Naive thymus-derived CD4-positive, alpha-beta T cell (primary cell): Measurements from ENCODE around the gene PLCL2. TPM values are rescaled to one million over a fixed set of nuclear protein-coding genes. Genes with fewer than 3 reads are reported as not detected.

Experiments
- ATAC-seq: fragments of 150-1000 bp; cut with Tn5 transposase; 2 replicates; pipeline ENCODE4 v1.10.0; 2021; ENCODE audit warnings: mild to moderate bottlenecking, moderate library complexity
- CTCF ChIA-PET: fragments of 350-600 bp; sonication (Branson Sonifier 250); formaldehyde crosslinking; loops from one replicate; lab custom pipeline; 2021; ENCODE audit warnings: antibody characterized with exemption; lab: Charles Lee
- POLR2A ChIA-PET: fragments of 350-600 bp; sonication (Branson Sonifier 250); formaldehyde crosslinking; loops from one replicate; lab custom pipeline; 2021; ENCODE audit warnings: antibody characterized with exemption, inconsistent platforms; lab: Charles Lee
- DNase-seq, 9 donors: peaks; one replicate each; pipeline versions ENCODE4 v3.0.0 to v3.0.0-alpha.2; 2020 to 2022; ENCODE audit warnings: mixed read lengths in 1 of 9
- H3K27ac ChIP-seq: one replicate; pipeline ENCODE4 v1.7.0; 2013; ENCODE audit warnings: mild to moderate bottlenecking, low read depth, low read length, moderate library complexity
- H3K27me3 ChIP-seq, 2 donors: one replicate each; pipeline ENCODE4 v1.7.0; 2013; ENCODE audit warnings: low read length in 2 of 2, mild to moderate bottlenecking in 2 of 2, moderate library complexity in 2 of 2; ENCODE audit not compliant: control insufficient read depth in 2 of 2, insufficient read depth in 2 of 2
- H3K36me3 ChIP-seq, 3 experiments: 1 replicate in 2 of 3; 2 replicates in 1 of 3; pipeline ENCODE4 v1.7.0; 2013; ENCODE audit warnings: low read length in 3 of 3, mild to moderate bottlenecking in 3 of 3, moderate library complexity in 1 of 3; ENCODE audit not compliant: insufficient read depth in 3 of 3, control insufficient read depth in 2 of 3
- H3K4me1 ChIP-seq, 2 donors: one replicate each; pipeline ENCODE4 v1.7.0; 2013; ENCODE audit warnings: low read length in 2 of 2, mild to moderate bottlenecking in 2 of 2, moderate library complexity in 1 of 2; ENCODE audit not compliant: control insufficient read depth in 2 of 2, insufficient read depth in 2 of 2
- H3K4me3 ChIP-seq: 2 replicates; pipeline ENCODE4 v1.7.0; 2013; ENCODE audit warnings: mild to moderate bottlenecking, low read length
- H3K9me3 ChIP-seq, 3 experiments: 1 replicate in 2 of 3; 2 replicates in 1 of 3; pipeline ENCODE4 v1.7.0; 2013; ENCODE audit warnings: low read length in 3 of 3; ENCODE audit not compliant: control insufficient read depth in 2 of 3
- H3K27ac Mint-ChIP-seq, 9 donors: one replicate each; pipeline ENCODE4 v1.8.0; 2020 to 2022; ENCODE audit warnings: mixed read lengths in 9 of 9, mild to moderate bottlenecking in 8 of 9, moderate library complexity in 5 of 9, inconsistent platforms in 2 of 9
- H3K27me3 Mint-ChIP-seq, 5 donors: one replicate each; pipeline ENCODE4 v1.8.0; 2021 to 2022; ENCODE audit warnings: mixed read lengths in 5 of 5, mild to moderate bottlenecking in 1 of 5
- H3K36me3 Mint-ChIP-seq, 5 donors: one replicate each; pipeline ENCODE4 v1.8.0; 2020 to 2022; ENCODE audit warnings: mixed read lengths in 5 of 5, mild to moderate bottlenecking in 3 of 5, inconsistent platforms in 1 of 5
- H3K4me1 Mint-ChIP-seq, 7 donors: one replicate each; pipeline ENCODE4 v1.8.0; 2020 to 2022; ENCODE audit warnings: mixed read lengths in 7 of 7, mild to moderate bottlenecking in 3 of 7, inconsistent platforms in 1 of 7
- H3K4me3 Mint-ChIP-seq, 10 donors: one replicate each; pipeline ENCODE4 v1.8.0; 2020 to 2022; ENCODE audit warnings: mild to moderate bottlenecking in 10 of 10, mixed read lengths in 10 of 10, moderate library complexity in 6 of 10, inconsistent platforms in 2 of 10
- H3K9me3 Mint-ChIP-seq, 11 donors: one replicate each; pipeline ENCODE4 v1.8.0; 2020 to 2022; ENCODE audit warnings: mixed read lengths in 11 of 11, mild to moderate bottlenecking in 4 of 11, inconsistent platforms in 1 of 11, moderate library complexity in 1 of 11
- intact Hi-C, 2 donors: fragments of 100-400 bp; cut with micrococcal nuclease; formaldehyde crosslinking; loops; one replicate each; pipeline ENCODE4 v1.15.1; 2023
- polyA plus RNA-seq, 2 donors: library from polyadenylated mRNA; unstranded; fragments of 300-500 nt; fragmentation: Illumina TruSeq; gene quantifications; one replicate each; pipeline ENCODE4 v1.2.3, GENCODE V29; 2021
- total RNA-seq, 6 experiments: library from RNA in 5 of 6; stranded (reverse) in 5 of 6; gene quantifications; 1 replicate in 5 of 6; 2 replicates in 1 of 6; pipeline ENCODE4 v1.2.3 and lab custom pipeline; 2021 to 2026

PLCL2 gene
- total and polyA plus RNA-seq, 7 experiments from 2014 or later: 48.9 to 90.8 (median 64.1) TPM

DNA sequence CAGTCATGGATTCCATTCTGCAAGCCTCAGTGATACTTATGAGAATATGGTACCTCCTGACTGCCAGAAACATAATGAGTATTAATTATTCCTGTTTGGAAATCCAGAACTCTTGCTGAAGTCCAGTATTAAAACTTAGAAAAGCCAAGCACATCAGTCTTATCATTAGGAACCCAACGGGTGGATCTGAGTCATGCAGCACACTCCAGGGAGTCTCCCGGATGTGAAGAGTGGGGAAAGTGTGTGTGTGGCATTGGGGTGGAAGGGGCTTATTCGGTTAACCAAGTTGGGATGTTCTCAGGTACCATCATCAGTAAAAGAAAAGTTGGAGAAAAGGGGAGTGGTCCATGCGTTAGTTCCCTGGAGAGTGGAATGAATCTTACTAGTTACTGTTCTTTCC lies 181.1 kb downstream of the PLCL2 start:
- POLR2A ChIA-PET: no interaction called here

DNA sequence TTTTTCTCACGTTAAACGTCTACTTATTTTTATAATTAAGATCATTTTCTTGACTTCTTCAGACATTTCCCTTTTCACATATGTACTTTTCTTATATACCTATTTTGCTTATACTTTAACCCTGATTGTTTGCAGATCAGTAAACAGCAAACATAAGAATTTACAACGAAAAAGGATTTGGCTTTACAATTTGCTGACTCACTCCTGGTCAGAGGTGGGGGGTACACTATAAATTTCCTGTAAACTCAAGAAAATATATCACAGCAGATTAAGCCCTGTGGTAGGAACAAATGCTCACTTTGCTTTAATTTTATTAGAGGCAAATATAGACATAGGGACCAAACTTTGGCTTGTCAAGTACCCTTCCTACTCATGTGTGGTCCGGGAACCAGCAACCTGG lies 185.0 kb downstream of the PLCL2 start:
- POLR2A ChIA-PET: no interaction called here
- intact Hi-C loops: loop anchor here (2.0 to 5.0 kb wide), 2 partner anchors 15 to 163 kb away; no protein-coding TSS in a partner anchor

More for the DNA sequence above, 181.1 kb downstream of the PLCL2 start:
- peak overlapping the region in 7 of 9 donors; percentile 1 to 54 (median 29) for H3K27ac Mint-ChIP-seq
- no peaks in the 10 kb centered on the region for H3K27me3 ChIP-seq
- H3K9me3 ChIP-seq: no peaks in the 10 kb centered on the region
- H3K27me3 Mint-ChIP-seq: no peaks in the 10 kb centered on the region
- peaks cover 25 to 53% (median 42%) of the 10 kb centered on the region in 7 donors for H3K4me1 Mint-ChIP-seq
- H3K36me3 ChIP-seq: peaks cover 0 to 27% (median 0%) of the 10 kb centered on the region in 3 experiments
- no peaks in the 10 kb centered on the region for H3K4me1 ChIP-seq
- H3K27ac ChIP-seq: no peak overlapping the region
- intact Hi-C loops: no loop called here
- H3K4me3 ChIP-seq: no peak overlapping the region
- DNase-seq (no peak), ATAC-seq (no peak)
- H3K9me3 Mint-ChIP-seq: peaks cover 0 to 6% (median 3%) of the 10 kb centered on the region in 11 donors
- no peak overlapping the region for H3K4me3 Mint-ChIP-seq
- CTCF ChIA-PET: no interaction called here
- H3K36me3 Mint-ChIP-seq: peaks cover 35 to 68% (median 59%) of the 10 kb centered on the region in 5 donors

DNA sequence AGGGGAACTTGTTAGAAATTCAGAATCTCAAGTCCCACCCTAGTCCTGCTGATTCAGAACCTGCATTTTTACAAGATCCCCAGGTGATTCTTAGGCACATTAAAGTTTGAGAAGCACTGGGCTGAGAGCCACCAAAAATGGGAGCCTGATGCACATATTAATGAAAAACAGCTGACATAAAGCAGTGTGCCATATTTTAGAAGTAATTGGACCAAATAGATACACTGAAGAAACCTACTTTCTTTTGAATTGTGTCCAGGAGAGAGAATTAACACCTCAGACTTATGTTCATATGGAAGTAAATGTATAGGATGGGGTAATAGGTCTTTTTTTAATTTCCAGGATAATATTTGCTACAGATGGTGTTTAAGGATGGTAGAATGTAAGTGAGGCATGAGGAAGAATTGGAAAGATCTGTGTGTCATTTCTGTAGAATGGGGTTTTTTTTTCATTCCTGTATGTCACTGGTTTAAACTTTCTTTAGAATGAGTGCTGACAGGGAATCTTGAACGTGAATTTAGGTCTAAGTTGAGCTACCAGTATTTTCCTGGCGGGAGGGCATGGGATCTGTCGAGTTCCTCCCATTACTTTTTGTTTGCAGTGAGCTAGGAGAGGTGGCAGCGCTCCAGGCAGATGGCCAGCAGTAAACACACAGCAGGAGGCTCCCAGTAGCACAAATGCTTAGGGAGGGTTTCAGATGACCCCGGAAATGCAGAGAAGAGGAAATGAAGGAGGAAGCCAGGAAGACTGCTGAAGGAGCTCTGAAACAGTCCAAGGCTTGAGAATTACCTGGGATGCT lies 185.6 kb downstream of the PLCL2 start:
- ChIA-PET CTCF (no interaction called here), POLR2A (no interaction called here)
- H3K9me3 ChIP-seq: no peaks in the 10 kb centered on the region
- no peak overlapping the region for H3K4me3 Mint-ChIP-seq
- H3K36me3 Mint-ChIP-seq: peaks cover 24 to 75% (median 51%) of the 10 kb centered on the region in 5 donors
- H3K27ac ChIP-seq: no peak overlapping the region
- peaks cover 39 to 69% (median 59%) of the 10 kb centered on the region in 7 donors for H3K4me1 Mint-ChIP-seq
- peaks cover 0 to 3% (median 0%) of the 10 kb centered on the region in 11 donors for H3K9me3 Mint-ChIP-seq
- intact Hi-C loops: loop anchor here in 1 of 2 donors (5.0 kb wide), 1 partner anchor 162 kb away; no protein-coding TSS in a partner anchor
- no peak overlapping the region for H3K4me3 ChIP-seq
- no peaks in the 10 kb centered on the region for H3K27me3 ChIP-seq
- peaks cover 0 to 27% (median 0%) of the 10 kb centered on the region in 3 experiments for H3K36me3 ChIP-seq
- ATAC-seq (no peak), DNase-seq (no peak)
- peaks cover 18 to 20% of the 10 kb centered on the region in 2 donors for H3K4me1 ChIP-seq
- no peaks in the 10 kb centered on the region for H3K27me3 Mint-ChIP-seq
- H3K27ac Mint-ChIP-seq: peak overlapping the region in 2 of 9 donors; percentile 51 to 83

More for the DNA sequence above, 185.0 kb downstream of the PLCL2 start:
- no peaks in the 10 kb centered on the region for H3K27me3 ChIP-seq
- H3K27me3 Mint-ChIP-seq: no peaks in the 10 kb centered on the region
- H3K27ac Mint-ChIP-seq: peak overlapping the region in 1 of 9 donors; percentile 69
- ATAC-seq (no peak), DNase-seq (no peak)
- CTCF ChIA-PET: no interaction called here
- no peaks in the 10 kb centered on the region for H3K9me3 ChIP-seq
- H3K36me3 Mint-ChIP-seq: peaks cover 24 to 73% (median 49%) of the 10 kb centered on the region in 5 donors
- peaks cover 36 to 68% (median 54%) of the 10 kb centered on the region in 7 donors for H3K4me1 Mint-ChIP-seq
- no peak overlapping the region for H3K4me3 Mint-ChIP-seq
- peaks cover 12 to 16% of the 10 kb centered on the region in 2 donors for H3K4me1 ChIP-seq
- H3K27ac ChIP-seq: no peak overlapping the region
- peaks cover 0 to 3% (median 0%) of the 10 kb centered on the region in 11 donors for H3K9me3 Mint-ChIP-seq
- H3K36me3 ChIP-seq: peaks cover 0 to 27% (median 0%) of the 10 kb centered on the region in 3 experiments
- H3K4me3 ChIP-seq: no peak overlapping the region

DNA sequence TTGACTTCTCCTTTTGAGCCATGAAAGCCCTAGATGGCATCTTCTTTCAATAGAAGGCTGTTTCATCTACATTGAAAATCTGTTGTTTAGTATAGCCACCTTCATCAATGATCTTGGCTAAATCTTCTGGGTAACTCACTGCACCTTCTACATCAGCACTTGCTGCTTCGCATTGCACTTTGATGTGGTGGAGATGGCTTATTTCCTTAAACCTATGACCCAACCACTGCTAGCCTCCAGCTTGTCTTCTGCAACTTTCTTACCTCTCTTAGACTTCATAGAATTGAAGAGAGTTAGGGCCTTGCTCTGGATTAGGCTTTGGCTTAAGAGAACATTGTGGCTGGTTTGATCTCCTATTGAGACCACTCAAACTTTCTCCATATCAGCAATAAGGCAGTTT lies 189.8 kb downstream of the PLCL2 start:
- H3K4me1 Mint-ChIP-seq: peaks cover 41 to 87% (median 69%) of the 10 kb centered on the region in 7 donors
- Histone ChIP-seq H3K9me3 (no peaks in the 10 kb centered on the region), H3K4me1 (peaks cover 20 to 23% of the 10 kb centered on the region in 2 donors), H3K4me3 (no peak overlapping the region), H3K27me3 (no peaks in the 10 kb centered on the region), H3K36me3 (peaks cover 0 to 34% (median 0%) of the 10 kb centered on the region in 3 experiments), H3K27ac (no peak overlapping the region)
- ChIA-PET CTCF (no interaction called here), POLR2A (no interaction called here)
- peak overlapping the region in 8 of 10 donors; percentile 15 to 51 (median 32) for H3K4me3 Mint-ChIP-seq
- H3K27me3 Mint-ChIP-seq: no peaks in the 10 kb centered on the region
- peak in 5 of 9 donors; percentile 17 to 40 (median 25) for DNase-seq
- peak overlapping the region in 7 of 9 donors; percentile 0 to 81 (median 44) for H3K27ac Mint-ChIP-seq
- intact Hi-C loops: loop anchor here in 1 of 2 donors (1.0 to 5.0 kb wide), 3 partner anchors 77 to 186 kb away; no protein-coding TSS in a partner anchor
- peaks cover 0 to 8% (median 0%) of the 10 kb centered on the region in 11 donors for H3K9me3 Mint-ChIP-seq
- peaks cover 22 to 80% (median 59%) of the 10 kb centered on the region in 5 donors for H3K36me3 Mint-ChIP-seq
- peak; percentile 42 for ATAC-seq

DNA sequence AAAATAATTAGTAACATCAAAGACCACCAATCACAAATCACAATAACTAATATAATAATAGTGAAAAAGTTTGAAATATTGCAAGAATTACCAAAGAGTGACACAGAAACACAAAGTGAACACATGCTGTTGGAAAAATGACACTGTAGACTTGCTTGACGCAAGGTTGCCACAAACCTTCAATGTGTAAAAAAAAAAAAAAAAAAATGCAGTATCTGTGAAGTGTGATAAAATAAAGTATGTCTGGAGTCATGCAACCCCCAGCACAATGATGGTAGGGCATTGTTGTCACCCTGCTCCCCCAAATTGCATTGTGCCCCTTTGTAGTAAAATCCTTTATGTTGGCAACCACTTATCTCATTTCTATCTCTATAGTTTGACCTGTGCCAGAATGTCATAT lies 190.6 kb downstream of the PLCL2 start:
- H3K27me3 Mint-ChIP-seq: no peaks in the 10 kb centered on the region
- H3K4me3 Mint-ChIP-seq: peak overlapping the region in 2 of 10 donors; percentile 15 to 31
- H3K36me3 ChIP-seq: peaks cover 0 to 27% (median 0%) of the 10 kb centered on the region in 3 experiments
- CTCF ChIA-PET: no interaction called here
- ATAC-seq: peak; percentile 42
- no peak overlapping the region for H3K4me3 ChIP-seq
- DNase-seq: no peak
- POLR2A ChIA-PET: no interaction called here
- H3K27ac Mint-ChIP-seq: peak overlapping the region in 4 of 9 donors; percentile 3 to 81 (median 64)
- peaks cover 38 to 87% (median 66%) of the 10 kb centered on the region in 7 donors for H3K4me1 Mint-ChIP-seq
- peaks cover 20 to 23% of the 10 kb centered on the region in 2 donors for H3K4me1 ChIP-seq
- no peaks in the 10 kb centered on the region for H3K27me3 ChIP-seq
- H3K27ac ChIP-seq: no peak overlapping the region
- no peaks in the 10 kb centered on the region for H3K9me3 ChIP-seq
- H3K36me3 Mint-ChIP-seq: peaks cover 21 to 79% (median 60%) of the 10 kb centered on the region in 5 donors
- peaks cover 0 to 8% (median 0%) of the 10 kb centered on the region in 11 donors for H3K9me3 Mint-ChIP-seq
- intact Hi-C loops: loop anchor here in 1 of 2 donors (2.0 to 5.0 kb wide), 2 partner anchors 43 to 187 kb away; no protein-coding TSS in a partner anchor

DNA sequence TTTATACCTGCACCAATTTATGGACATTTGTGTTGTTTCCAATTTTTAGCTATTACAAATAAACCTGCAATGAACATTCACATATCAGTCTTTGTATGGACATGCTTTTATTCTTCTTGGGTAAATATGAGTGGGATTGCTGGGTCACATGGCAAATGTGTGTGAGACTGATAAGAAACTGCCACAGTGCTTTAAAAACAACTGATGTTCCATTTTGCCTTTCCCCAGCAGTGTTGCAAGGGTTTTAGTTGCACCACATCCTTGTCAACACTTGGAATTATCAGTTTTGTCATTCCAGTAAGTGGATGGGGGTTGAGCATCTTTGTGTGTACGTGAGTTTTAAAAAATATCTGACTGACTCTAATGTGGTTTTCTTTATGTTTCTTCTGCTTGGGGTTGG lies 191.2 kb downstream of the PLCL2 start:
- ChIA-PET POLR2A (no interaction called here), CTCF (no interaction called here)
- Mint-ChIP-seq H3K4me1 (peaks cover 35 to 82% (median 63%) of the 10 kb centered on the region in 7 donors), H3K4me3 (peak overlapping the region in 1 of 10 donors; percentile 31), H3K27ac (peak overlapping the region in 4 of 9 donors; percentile 31 to 81 (median 46)), H3K9me3 (peaks cover 0 to 8% (median 0%) of the 10 kb centered on the region in 11 donors), H3K27me3 (no peaks in the 10 kb centered on the region), H3K36me3 (peaks cover 22 to 79% (median 57%) of the 10 kb centered on the region in 5 donors)
- Histone ChIP-seq H3K27me3 (no peaks in the 10 kb centered on the region), H3K4me1 (peaks cover 20 to 23% of the 10 kb centered on the region in 2 donors), H3K4me3 (no peak overlapping the region), H3K27ac (no peak overlapping the region), H3K9me3 (no peaks in the 10 kb centered on the region), H3K36me3 (peaks cover 0 to 22% (median 0%) of the 10 kb centered on the region in 3 experiments)
- DNase-seq (no peak), ATAC-seq (no peak)
- intact Hi-C loops: loop anchor here in 1 of 2 donors (2.0 to 5.0 kb wide), 2 partner anchors 44 to 187 kb away; no protein-coding TSS in a partner anchor
